Measurements from ENCODE around the gene GTPBP2. TPM values are rescaled to one million over a fixed set of nuclear protein-coding genes. Genes with fewer than 3 reads are reported as not detected.

The GTPBP2 gene
- total RNA-seq, 1 donor from 2014 or later: 77.6 TPM

DNA sequence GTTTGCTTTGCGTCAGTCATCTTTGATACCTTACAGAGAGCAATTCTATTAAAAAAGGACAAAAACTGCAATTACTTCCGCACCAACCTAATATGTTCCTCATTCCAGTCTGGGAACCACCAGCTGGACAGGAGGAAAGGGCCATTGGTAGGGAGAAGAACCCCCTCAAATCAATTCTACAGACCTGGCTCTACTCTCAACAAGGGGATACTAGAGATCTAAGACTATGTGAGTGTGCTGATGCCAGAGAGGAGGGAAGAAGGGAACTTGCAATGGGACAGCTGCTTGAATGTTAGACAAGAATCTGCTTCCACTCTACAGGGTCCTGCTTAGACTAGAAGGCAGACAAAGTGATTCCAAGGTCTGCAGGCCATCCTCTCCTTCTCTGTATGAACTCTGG lies 45.2 kb upstream of the GTPBP2 start:
- H3K9me3 Mint-ChIP-seq: no peaks in the 10 kb centered on the region
- H3K36me3 Mint-ChIP-seq: peaks cover 19% of the 10 kb centered on the region
- TF ChIP-seq, protein P1, sequence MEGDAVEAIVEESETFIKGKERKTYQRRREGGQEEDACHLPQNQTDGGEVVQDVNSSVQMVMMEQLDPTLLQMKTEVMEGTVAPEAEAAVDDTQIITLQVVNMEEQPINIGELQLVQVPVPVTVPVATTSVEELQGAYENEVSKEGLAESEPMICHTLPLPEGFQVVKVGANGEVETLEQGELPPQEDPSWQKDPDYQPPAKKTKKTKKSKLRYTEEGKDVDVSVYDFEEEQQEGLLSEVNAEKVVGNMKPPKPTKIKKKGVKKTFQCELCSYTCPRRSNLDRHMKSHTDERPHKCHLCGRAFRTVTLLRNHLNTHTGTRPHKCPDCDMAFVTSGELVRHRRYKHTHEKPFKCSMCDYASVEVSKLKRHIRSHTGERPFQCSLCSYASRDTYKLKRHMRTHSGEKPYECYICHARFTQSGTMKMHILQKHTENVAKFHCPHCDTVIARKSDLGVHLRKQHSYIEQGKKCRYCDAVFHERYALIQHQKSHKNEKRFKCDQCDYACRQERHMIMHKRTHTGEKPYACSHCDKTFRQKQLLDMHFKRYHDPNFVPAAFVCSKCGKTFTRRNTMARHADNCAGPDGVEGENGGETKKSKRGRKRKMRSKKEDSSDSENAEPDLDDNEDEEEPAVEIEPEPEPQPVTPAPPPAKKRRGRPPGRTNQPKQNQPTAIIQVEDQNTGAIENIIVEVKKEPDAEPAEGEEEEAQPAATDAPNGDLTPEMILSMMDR (conservative IDR thresholded peaks at IDR 0.05): no peak
- no peak for DNase-seq (ENCODE audit: extremely low spot score, unreplicated experiment)
- peak overlapping the region; percentile 18 for H3K27ac Mint-ChIP-seq
- H3K4me1 Mint-ChIP-seq (ENCODE audit: unreplicated experiment): peaks cover 16% of the 10 kb centered on the region
- H3K4me3 Mint-ChIP-seq: no peak overlapping the region
- no peaks in the 10 kb centered on the region for H3K27me3 Mint-ChIP-seq

- no peak for DNase-seq (ENCODE audit: extremely low spot score, unreplicated experiment)
Observed at GRCh38 chr6:43673444-43674084, 44.5 kb upstream of the GTPBP2 start.

DNA sequence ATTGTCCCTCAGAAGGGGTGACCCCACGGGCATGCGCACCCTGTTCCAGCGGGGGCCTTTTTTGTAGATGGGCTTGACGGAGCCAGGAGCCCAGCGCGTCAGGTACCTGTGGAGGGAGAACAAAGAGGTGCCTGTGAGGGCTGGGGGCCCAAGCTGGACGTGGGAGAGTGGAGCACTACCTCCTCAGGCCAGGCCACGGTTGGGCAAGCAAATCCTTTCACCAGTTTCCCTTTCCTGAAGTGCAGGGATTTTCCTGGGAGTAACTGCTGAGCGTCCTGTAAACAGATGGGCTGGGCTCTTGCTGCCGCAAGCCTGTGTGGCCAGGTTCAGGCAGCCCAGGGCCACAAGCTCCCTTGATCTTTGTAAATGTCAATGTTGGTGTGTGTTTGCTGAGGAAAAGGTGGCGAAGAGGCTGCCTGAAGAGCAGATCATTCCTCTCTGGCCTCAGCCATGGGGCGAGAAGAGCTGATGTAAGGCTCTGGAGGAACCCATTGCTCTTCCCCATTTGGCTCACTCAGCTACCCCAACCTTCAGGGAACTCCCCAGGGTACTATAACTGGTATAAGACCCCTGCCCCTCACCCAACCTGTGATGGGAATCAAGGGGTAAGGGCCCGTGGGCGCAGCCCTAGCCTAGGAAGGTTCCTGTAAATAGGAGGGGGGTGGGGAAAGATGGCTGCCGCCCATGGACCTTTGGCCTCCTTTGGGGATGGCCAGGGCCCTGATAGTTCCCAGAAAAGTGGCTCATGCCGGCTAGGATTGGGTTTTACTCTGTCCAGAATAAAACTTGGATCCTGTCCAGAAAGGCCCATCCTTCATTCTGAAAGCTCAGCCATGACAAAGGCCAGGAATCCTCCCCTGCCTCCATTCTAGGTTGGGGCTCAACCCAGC lies 43.0 kb upstream of the GTPBP2 start:
- no peak for DNase-seq (ENCODE audit: extremely low spot score, unreplicated experiment)
- Mint-ChIP-seq H3K36me3 (peaks cover 13% of the 10 kb centered on the region), H3K4me3 (no peak overlapping the region), H3K27me3 (no peaks in the 10 kb centered on the region), H3K4me1 (ENCODE audit: unreplicated experiment) (peaks cover 33% of the 10 kb centered on the region), H3K27ac (no peak overlapping the region), H3K9me3 (no peaks in the 10 kb centered on the region)
- TF ChIP-seq, protein P1 (conservative IDR thresholded peaks at IDR 0.05): no peak

More at GRCh38 chr6:43673444-43674084, 44.5 kb upstream of the GTPBP2 start:
- no peaks in the 10 kb centered on the region for H3K9me3 Mint-ChIP-seq
- no peak overlapping the region for H3K4me3 Mint-ChIP-seq
- H3K36me3 Mint-ChIP-seq: peaks cover 18% of the 10 kb centered on the region
- H3K27me3 Mint-ChIP-seq: no peaks in the 10 kb centered on the region
- no peak overlapping the region for H3K27ac Mint-ChIP-seq
- H3K4me1 Mint-ChIP-seq (ENCODE audit: unreplicated experiment): peaks cover 22% of the 10 kb centered on the region
- TF ChIP-seq, protein P1 (conservative IDR thresholded peaks at IDR 0.05): no peak

DNA sequence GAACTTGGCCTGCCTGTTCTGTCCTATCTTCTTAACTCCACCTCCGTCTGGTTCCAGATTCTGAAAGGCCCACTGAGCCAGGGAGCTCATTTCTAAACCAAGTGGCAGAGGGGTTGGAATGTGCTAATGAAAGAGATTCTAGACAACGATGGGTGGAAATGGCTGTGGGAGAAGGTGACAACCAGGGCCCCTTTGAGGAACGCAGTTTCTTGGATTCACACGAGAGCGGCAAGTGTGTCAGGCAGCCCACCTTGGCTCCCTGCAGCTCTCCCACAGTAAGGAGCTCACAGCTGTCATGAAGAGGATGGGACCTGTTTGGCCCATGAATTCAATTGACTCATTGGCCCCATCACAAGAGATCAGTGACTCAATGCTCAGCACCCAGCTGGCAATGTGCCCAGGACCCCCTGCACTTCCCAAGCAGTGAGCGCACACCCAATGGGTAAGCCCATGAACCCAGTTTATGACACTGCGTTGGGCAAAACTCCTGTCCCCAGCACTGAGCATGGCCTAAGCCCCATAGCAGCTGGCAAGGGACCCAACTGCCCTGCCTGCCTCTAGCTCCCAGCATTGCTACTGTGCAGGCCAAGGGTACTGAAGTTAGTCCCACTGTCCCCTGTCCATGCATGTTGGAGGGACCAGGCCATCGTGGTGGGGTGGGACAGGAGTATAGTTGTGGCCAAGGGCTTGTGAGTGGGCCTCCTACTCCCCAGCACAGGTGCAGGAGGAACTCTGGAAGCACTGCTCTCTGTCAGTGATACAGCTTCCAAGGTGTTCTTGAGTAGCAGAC lies 42.1 kb upstream of the GTPBP2 start:
- Mint-ChIP-seq H3K27me3 (no peaks in the 10 kb centered on the region), H3K4me3 (no peak overlapping the region), H3K4me1 (ENCODE audit: unreplicated experiment) (peaks cover 35% of the 10 kb centered on the region), H3K36me3 (peaks cover 13% of the 10 kb centered on the region), H3K9me3 (no peaks in the 10 kb centered on the region), H3K27ac (peak overlapping the region; percentile 92)
- TF ChIP-seq, protein P1 (conservative IDR thresholded peaks at IDR 0.05): no peak
- no peak for DNase-seq (ENCODE audit: extremely low spot score, unreplicated experiment)

DNA sequence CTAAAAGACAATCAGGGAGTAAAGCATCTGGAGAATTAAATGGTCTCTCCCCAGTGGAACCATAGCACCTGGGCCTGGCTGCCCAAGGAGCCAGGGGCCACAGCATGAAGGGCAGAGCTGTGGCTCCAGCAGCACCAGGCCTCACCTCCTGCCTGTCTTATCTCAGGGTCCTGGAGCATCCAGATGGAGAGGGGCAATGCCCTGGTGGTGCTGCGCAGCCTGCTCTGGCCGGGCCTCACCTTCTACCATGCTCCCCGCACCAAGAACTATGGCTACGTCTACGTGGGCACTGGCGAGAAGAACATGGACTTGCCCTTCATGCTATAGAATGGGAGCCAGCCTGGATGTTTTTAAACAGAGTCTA lies 41.5 kb upstream of the GTPBP2 start:
- H3K27ac Mint-ChIP-seq: peak overlapping the region; percentile 92
- TF ChIP-seq, protein P1 (conservative IDR thresholded peaks at IDR 0.05): no peak
- H3K27me3 Mint-ChIP-seq: no peaks in the 10 kb centered on the region
- no peak overlapping the region for H3K4me3 Mint-ChIP-seq
- peaks cover 35% of the 10 kb centered on the region for H3K4me1 Mint-ChIP-seq (ENCODE audit: unreplicated experiment)
- no peaks in the 10 kb centered on the region for H3K9me3 Mint-ChIP-seq
- DNase-seq (ENCODE audit: extremely low spot score, unreplicated experiment): no peak
- peaks cover 10% of the 10 kb centered on the region for H3K36me3 Mint-ChIP-seq
